BE2C (cell line): ENCODE data around the gene ARHGAP26.

Source experiments
- DNase-seq: peaks from one replicate; pipeline ENCODE4 v3.0.0-alpha.2; 2020
- H3K27me3 ChIP-seq: fragments of 250-450 bp; sonication (Bioruptor Pico); 2 replicates; pipeline ENCODE4 v1.5.1; 2020; ENCODE audit warnings: mild to moderate bottlenecking
- H3K36me3 ChIP-seq: fragments of 250-450 bp; sonication (Bioruptor Pico); 2 replicates; pipeline ENCODE4 v1.5.1; 2020; ENCODE audit warnings: mild to moderate bottlenecking
- H3K4me1 ChIP-seq: fragments of 250-450 bp; sonication (Bioruptor Pico); 2 replicates; pipeline ENCODE4 v1.5.1; 2020
- H3K4me3 ChIP-seq: 2 replicates; pipeline ENCODE4 v1.5.1; 2011; ENCODE audit warnings: low read depth, low read length
- H3K9me3 ChIP-seq: fragments of 250-450 bp; sonication (Bioruptor Pico); 2 replicates; pipeline ENCODE4 v1.5.1; 2020
- TF ChIP-seq, protein P1 (sequence below): IDR thresholded peaks from 2 replicates; pipeline ENCODE4 v1.5.1; 2012; ENCODE audit warnings: mild to moderate bottlenecking, low read depth, low read length

The ARHGAP26 gene

DNA sequence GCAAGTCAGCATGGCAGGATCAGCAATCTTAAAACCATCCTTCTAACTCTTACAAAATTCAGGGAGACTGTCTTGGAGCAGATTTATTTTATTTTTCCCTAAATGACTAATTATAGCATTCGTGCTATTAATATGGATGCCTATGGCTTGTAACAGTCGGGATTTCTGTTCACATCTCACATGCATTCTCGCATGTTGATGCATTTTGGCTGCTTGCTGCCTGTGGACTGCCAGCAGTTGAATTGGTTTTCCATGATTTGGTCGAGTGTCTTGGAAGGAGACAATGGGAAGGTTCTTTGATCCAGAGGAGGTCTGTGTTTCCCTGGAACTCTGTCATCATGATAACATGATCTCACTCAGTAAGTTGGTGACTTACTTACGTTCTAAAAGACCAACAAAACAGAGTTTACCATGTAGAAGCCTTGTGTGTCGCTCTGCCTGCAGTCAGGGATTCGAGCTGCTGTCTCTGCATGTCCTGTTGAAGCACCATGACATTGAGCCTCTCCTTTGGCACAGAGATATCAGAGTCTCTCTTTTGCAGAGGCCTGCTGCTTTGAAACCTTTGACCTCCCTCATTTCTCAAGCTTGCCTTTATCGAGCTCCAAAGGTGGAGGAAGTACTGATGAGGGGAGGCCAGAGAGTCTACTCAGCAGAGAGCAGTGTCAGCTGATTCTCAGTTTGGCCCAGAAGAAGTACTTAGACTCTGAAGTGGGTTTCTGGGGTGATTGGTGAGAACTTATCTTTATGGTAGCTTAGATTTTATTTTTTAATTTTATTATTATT lies 82.4 kb downstream of the ARHGAP26 start:
- H3K4me1 ChIP-seq: peaks cover 4% of the 10 kb centered on the region
- H3K4me3 ChIP-seq: no peak overlapping the region
- no peaks in the 10 kb centered on the region; the same call in 1 of the 2 replicates for H3K9me3 ChIP-seq
- no peak for DNase-seq
- no peaks in the 10 kb centered on the region for H3K36me3 ChIP-seq
- no peaks in the 10 kb centered on the region for H3K27me3 ChIP-seq
- TF ChIP-seq, protein P1, sequence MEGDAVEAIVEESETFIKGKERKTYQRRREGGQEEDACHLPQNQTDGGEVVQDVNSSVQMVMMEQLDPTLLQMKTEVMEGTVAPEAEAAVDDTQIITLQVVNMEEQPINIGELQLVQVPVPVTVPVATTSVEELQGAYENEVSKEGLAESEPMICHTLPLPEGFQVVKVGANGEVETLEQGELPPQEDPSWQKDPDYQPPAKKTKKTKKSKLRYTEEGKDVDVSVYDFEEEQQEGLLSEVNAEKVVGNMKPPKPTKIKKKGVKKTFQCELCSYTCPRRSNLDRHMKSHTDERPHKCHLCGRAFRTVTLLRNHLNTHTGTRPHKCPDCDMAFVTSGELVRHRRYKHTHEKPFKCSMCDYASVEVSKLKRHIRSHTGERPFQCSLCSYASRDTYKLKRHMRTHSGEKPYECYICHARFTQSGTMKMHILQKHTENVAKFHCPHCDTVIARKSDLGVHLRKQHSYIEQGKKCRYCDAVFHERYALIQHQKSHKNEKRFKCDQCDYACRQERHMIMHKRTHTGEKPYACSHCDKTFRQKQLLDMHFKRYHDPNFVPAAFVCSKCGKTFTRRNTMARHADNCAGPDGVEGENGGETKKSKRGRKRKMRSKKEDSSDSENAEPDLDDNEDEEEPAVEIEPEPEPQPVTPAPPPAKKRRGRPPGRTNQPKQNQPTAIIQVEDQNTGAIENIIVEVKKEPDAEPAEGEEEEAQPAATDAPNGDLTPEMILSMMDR: no peak

DNA sequence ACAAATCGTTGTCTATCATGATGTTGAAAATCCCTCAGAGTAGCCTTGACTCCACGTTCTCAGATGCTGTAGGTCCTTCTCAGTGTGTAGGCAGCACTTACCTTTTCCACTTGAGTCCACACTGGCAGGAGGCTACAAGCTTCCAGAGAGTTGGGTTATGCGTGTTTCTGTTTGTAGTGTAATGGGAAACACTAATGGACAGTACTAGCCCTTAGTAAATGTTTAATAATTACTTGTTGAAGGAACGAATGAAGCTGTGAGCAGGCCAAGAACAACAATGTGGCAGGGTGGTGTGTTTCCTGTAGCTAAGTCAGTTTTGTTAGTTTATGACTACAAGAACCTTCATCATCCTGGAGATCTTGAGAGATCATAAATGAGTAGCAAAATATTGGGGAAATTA lies 83.5 kb downstream of the ARHGAP26 start:
- no peaks in the 10 kb centered on the region for H3K36me3 ChIP-seq
- H3K9me3 ChIP-seq: no peaks in the 10 kb centered on the region; the same call in 1 of the 2 replicates
- H3K4me3 ChIP-seq: no peak overlapping the region
- H3K27me3 ChIP-seq: no peaks in the 10 kb centered on the region
- TF ChIP-seq, protein P1: no peak
- no peak for DNase-seq
- H3K4me1 ChIP-seq: peaks cover 4% of the 10 kb centered on the region

DNA sequence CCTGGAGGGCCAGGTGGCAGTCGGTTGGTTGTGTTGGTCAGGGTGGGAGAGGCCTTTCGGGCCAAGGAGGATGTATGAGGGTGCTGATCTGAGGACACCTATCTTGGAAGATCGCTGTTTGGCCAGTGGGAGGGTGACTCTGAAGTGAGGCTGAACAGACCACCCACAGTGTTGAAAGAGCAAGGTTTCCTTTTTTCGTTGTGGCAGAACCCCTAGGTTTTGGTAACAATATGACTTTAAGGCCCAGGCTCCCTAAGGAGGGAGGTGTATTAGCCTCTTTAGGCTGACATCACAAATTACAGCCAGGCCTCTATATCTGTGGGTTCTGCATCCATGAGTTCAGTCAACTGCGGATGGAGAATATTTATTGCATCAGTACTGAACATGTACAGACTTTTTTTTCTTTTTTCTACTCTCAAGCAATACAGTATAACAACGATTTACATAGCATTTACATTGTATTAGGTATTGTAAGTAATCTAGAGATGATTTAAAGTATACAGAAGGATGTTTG lies 86.1 kb downstream of the ARHGAP26 start:
- no peaks in the 10 kb centered on the region for H3K27me3 ChIP-seq
- no peak for DNase-seq
- TF ChIP-seq, protein P1: no peak
- H3K4me1 ChIP-seq: peaks cover 4% of the 10 kb centered on the region
- H3K9me3 ChIP-seq: no peaks in the 10 kb centered on the region; the same call in 1 of the 2 replicates
- no peaks in the 10 kb centered on the region for H3K36me3 ChIP-seq
- H3K4me3 ChIP-seq: no peak overlapping the region

DNA sequence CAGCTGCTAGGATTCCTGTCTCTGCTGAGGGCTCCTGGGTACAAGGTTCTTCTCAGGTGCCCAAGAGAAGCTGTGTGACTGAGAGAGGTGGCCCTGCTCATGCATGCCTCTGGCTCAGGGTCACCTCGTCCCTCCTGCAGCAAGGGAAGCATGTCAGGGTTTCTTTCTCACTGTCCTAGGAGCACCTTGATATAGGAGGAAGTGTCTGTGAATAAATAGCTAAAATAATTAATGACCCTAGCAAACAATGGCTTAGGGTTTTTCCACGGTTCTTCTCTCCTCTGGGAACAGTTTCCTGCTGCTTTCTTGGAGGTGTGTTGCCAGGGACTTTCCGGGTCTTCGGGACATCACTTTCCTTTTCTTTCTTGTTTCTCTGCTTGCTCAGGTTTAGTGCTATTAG lies 87.2 kb downstream of the ARHGAP26 start:
- H3K27me3 ChIP-seq: no peaks in the 10 kb centered on the region
- no peaks in the 10 kb centered on the region; the same call in 1 of the 2 replicates for H3K9me3 ChIP-seq
- no peak for DNase-seq
- TF ChIP-seq, protein P1: no peak
- H3K4me1 ChIP-seq: no peaks in the 10 kb centered on the region; the same call in 1 of the 2 replicates
- no peaks in the 10 kb centered on the region for H3K36me3 ChIP-seq
- H3K4me3 ChIP-seq: no peak overlapping the region

DNA sequence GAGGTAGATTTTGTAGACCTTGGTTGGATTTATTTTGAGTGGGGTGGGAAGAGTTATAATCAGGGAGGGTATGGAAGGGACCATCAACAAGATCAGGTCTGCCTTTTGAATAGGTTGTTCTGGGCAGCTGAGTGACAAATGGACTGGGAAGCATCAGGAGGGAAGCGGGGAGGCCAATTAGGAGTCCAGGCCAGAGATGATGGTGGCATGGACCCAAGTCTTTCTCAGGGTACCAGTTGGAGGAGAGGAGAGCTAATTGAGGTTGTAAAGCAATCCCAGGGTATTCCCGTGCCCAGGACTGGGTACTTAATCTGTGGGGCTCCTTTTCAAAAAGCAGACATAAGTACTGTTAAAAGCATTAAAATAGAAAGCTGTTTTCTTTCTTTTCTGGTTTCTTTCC lies 88.9 kb downstream of the ARHGAP26 start:
- TF ChIP-seq, protein P1: no peak

DNA sequence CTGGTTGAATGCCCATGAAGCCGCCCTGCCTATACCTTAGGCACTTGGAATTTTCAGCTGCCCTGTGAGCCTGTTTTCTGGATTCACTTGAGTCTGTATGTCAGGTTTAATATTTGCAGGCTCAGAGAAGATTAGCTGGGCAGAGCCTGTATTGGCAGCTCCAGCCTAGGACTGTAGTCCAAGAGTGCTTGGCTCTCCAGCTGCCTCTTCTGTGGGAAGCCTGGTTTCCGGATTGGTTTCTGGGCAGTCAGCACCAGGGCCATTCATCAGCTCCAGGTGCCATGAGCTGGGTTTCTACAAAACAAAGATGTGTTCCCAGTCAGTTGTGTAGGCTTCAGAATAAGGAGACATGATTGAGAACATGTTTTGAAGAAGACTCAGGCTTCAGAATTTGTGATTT lies 90.1 kb downstream of the ARHGAP26 start:
- peaks cover 12% of the 10 kb centered on the region for H3K4me1 ChIP-seq
- TF ChIP-seq, protein P1: no peak
- no peak overlapping the region for H3K4me3 ChIP-seq

More for the DNA sequence above, 88.9 kb downstream of the ARHGAP26 start:
- Histone ChIP-seq H3K36me3 (no peaks in the 10 kb centered on the region), H3K27me3 (no peaks in the 10 kb centered on the region), H3K9me3 (no peaks in the 10 kb centered on the region; the same call in 1 of the 2 replicates), H3K4me3 (no peak overlapping the region), H3K4me1 (peaks cover 8% of the 10 kb centered on the region)
- no peak for DNase-seq

More for the DNA sequence above, 90.1 kb downstream of the ARHGAP26 start:
- DNase-seq: no peak
- H3K9me3 ChIP-seq: no peaks in the 10 kb centered on the region; the same call in 1 of the 2 replicates
- no peaks in the 10 kb centered on the region for H3K27me3 ChIP-seq
- H3K36me3 ChIP-seq: no peaks in the 10 kb centered on the region
